TTC549 (cell line): ENCODE measurements around the gene SLC4A3.

Source experiments
- FAIRE-seq: peaks from 2 replicates; lab custom pipeline; 2012; peaks lifted over from hg19 to GRCh38; lab: Jason Lieb, UNC

SLC4A3 gene

GRCh38 chr2:219614076-219614860 is 13.2 kb upstream of the SLC4A3 start:
- FAIRE-seq = no peak

GRCh38 chr2:219615036-219615435 is 12.4 kb upstream of the SLC4A3 start:
- FAIRE-seq = no peak

- FAIRE-seq = no peak
Observed at GRCh38 chr2:219615894-219616293, 11.5 kb upstream of the SLC4A3 start.

- FAIRE-seq = no peak
Observed at GRCh38 chr2:219616550-219616949, 10.9 kb upstream of the SLC4A3 start.

- FAIRE-seq = no peak
Observed at GRCh38 chr2:219618733-219619122, 8.7 kb upstream of the SLC4A3 start.

- FAIRE-seq = no peak
Observed at GRCh38 chr2:219619235-219619634, 8.2 kb upstream of the SLC4A3 start.

GRCh38 chr2:219620546-219620945 is 6.9 kb upstream of the SLC4A3 start:
- no peak for FAIRE-seq

GRCh38 chr2:219621935-219622334 is 5.5 kb upstream of the SLC4A3 start:
- no peak for FAIRE-seq

- FAIRE-seq = no peak
Observed at GRCh38 chr2:219622472-219622871, 5.0 kb upstream of the SLC4A3 start.

- FAIRE-seq = no peak
Observed at GRCh38 chr2:219624565-219624964, 2.9 kb upstream of the SLC4A3 start.

- no peak for FAIRE-seq
Observed at GRCh38 chr2:219625179-219625578, 2.3 kb upstream of the SLC4A3 start.

- no peak for FAIRE-seq
Observed at GRCh38 chr2:219626540-219626939, 890 bp upstream of the SLC4A3 start.

GRCh38 chr2:219628235-219628985 is 980 bp downstream of the SLC4A3 start:
- FAIRE-seq = no peak

GRCh38 chr2:219628986-219629901 is 1.8 kb downstream of the SLC4A3 start:
- no peak for FAIRE-seq

- no peak for FAIRE-seq
Observed at GRCh38 chr2:219629976-219630695, 2.7 kb downstream of the SLC4A3 start.

- no peak for FAIRE-seq
Observed at GRCh38 chr2:219630770-219631405, 3.5 kb downstream of the SLC4A3 start.

GRCh38 chr2:219631406-219631891 is 4.0 kb downstream of the SLC4A3 start:
- FAIRE-seq = no peak

GRCh38 chr2:219631904-219632759 is 4.7 kb downstream of the SLC4A3 start:
- no peak for FAIRE-seq

GRCh38 chr2:219632760-219633105 is 5.3 kb downstream of the SLC4A3 start:
- FAIRE-seq = no peak

- no peak for FAIRE-seq
Observed at GRCh38 chr2:219633276-219634065, 6.0 kb downstream of the SLC4A3 start.
